HCT116 (cell line): ENCODE data around the gene SYF2.

Experiments used
- CEBPB ChIP-seq: IDR thresholded peaks from 2 replicates; pipeline ENCODE4 v1.6.1; 2012; ENCODE audit warnings: low read depth
- EZH2 ChIP-seq: fragments of 200-600 bp; sonication (generic); IDR thresholded peaks from 2 replicates; pipeline ENCODE4 v1.6.1; 2017; ENCODE audit warnings: antibody characterized with exemption, mixed run types
- POLR2A ChIP-seq: IDR thresholded peaks from 2 replicates; pipeline ENCODE4 v1.7.0; 2011; ENCODE audit warnings: borderline replicate concordance; ENCODE audit not compliant: insufficient read depth, insufficient read length; ENCODE audit errors: extremely low read depth
- POLR2AphosphoS5 ChIP-seq: IDR thresholded peaks from 2 replicates; pipeline ENCODE4 v1.6.1; 2011; ENCODE audit warnings: mild to moderate bottlenecking, low read depth, low read length, moderate library complexity
- SIN3A ChIP-seq: IDR thresholded peaks from 2 replicates; pipeline ENCODE4 v1.6.1; 2012; ENCODE audit warnings: low read depth
- YY1 ChIP-seq: IDR thresholded peaks from 2 replicates; pipeline ENCODE4 v1.6.1; 2011; ENCODE audit warnings: low read length, low read depth, moderate library complexity, mild to moderate bottlenecking; ENCODE audit not compliant: insufficient replicate concordance; ENCODE audit errors: extremely low read depth
- ZFX ChIP-seq: fragments of 450-650 bp; IDR thresholded peaks from 2 replicates; pipeline ENCODE4 v1.6.1; 2017
- TF ChIP-seq, protein P1 (sequence below), 3 experiments: fragments of 200-600 bp in 1 of 3; sonication (generic) in 1 of 3; IDR thresholded peaks in 2 of 3; conservative IDR thresholded peaks in 1 of 3; 2 replicates each; pipeline ENCODE4 v1.5.1; 2012 to 2017; ENCODE audit warnings: low read depth in 2 of 3, low read length in 2 of 3, antibody characterized with exemption in 1 of 3, borderline replicate concordance in 1 of 3, control low read depth in 1 of 3, mild to moderate bottlenecking in 1 of 3, mixed read lengths in 1 of 3, mixed run types in 1 of 3, moderate library complexity in 1 of 3; ENCODE audit not compliant: insufficient read depth in 1 of 3
- TF ChIP-seq, protein P2 (sequence below): IDR thresholded peaks from 2 replicates; pipeline ENCODE4 v1.6.1; 2012
- TF ChIP-seq, protein P3 (sequence below): IDR thresholded peaks from 2 replicates; pipeline ENCODE4 v1.6.1; 2012; ENCODE audit warnings: low read depth

DNA sequence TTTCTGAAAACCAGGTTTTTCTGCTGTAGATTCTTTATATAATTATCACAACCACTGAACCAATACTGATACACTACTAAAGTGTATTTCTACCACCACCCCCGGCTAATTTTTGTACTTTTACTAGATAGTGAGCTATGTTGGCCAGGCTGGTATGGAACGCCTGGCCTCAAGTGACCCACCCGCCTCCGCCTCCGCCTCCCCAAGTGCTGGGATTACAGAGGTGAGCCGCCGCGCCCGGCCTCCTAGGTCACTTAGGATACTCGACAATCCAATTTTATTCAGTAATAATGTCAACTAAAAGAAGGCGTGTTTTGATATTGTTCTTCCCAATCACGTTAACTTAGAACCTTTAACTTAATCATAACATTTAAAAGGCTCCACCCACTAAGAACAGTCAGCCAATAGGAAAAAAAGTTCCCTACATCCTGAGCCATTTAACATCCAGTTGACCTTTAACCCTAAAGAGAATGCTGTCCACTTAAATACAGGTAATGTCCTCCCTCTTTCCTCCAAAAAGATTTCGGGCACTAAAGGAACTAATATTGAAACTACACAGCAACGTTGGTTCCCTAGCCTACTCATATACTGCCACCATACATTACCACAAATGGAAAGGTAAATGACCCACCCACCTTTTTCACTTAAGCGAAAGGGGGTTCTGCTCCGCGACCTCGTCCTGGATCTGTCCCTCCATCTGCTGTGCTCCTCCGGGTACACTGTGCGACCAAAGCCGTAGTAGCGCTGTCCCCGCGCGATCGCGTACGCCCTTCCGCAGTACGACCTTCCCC lies 13.7 kb upstream of the SYF2 start:
- TF ChIP-seq, protein P1, sequence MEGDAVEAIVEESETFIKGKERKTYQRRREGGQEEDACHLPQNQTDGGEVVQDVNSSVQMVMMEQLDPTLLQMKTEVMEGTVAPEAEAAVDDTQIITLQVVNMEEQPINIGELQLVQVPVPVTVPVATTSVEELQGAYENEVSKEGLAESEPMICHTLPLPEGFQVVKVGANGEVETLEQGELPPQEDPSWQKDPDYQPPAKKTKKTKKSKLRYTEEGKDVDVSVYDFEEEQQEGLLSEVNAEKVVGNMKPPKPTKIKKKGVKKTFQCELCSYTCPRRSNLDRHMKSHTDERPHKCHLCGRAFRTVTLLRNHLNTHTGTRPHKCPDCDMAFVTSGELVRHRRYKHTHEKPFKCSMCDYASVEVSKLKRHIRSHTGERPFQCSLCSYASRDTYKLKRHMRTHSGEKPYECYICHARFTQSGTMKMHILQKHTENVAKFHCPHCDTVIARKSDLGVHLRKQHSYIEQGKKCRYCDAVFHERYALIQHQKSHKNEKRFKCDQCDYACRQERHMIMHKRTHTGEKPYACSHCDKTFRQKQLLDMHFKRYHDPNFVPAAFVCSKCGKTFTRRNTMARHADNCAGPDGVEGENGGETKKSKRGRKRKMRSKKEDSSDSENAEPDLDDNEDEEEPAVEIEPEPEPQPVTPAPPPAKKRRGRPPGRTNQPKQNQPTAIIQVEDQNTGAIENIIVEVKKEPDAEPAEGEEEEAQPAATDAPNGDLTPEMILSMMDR (IDR thresholded peaks at IDR 0.05 in 2 of 3, conservative IDR thresholded peaks at IDR 0.05 in 1 of 3; ENCODE audit: borderline replicate concordance in 1 of 3, insufficient read depth in 1 of 3, low read depth in 2 of 3, low read length in 2 of 3), result no peak
- TF ChIP-seq ZFX, result no peak
- TF ChIP-seq POLR2AphosphoS5, result no peak
- TF ChIP-seq, protein P2, sequence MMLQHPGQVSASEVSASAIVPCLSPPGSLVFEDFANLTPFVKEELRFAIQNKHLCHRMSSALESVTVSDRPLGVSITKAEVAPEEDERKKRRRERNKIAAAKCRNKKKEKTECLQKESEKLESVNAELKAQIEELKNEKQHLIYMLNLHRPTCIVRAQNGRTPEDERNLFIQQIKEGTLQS, result no peak
- TF ChIP-seq POLR2A, result no peak
- TF ChIP-seq, protein P3, sequence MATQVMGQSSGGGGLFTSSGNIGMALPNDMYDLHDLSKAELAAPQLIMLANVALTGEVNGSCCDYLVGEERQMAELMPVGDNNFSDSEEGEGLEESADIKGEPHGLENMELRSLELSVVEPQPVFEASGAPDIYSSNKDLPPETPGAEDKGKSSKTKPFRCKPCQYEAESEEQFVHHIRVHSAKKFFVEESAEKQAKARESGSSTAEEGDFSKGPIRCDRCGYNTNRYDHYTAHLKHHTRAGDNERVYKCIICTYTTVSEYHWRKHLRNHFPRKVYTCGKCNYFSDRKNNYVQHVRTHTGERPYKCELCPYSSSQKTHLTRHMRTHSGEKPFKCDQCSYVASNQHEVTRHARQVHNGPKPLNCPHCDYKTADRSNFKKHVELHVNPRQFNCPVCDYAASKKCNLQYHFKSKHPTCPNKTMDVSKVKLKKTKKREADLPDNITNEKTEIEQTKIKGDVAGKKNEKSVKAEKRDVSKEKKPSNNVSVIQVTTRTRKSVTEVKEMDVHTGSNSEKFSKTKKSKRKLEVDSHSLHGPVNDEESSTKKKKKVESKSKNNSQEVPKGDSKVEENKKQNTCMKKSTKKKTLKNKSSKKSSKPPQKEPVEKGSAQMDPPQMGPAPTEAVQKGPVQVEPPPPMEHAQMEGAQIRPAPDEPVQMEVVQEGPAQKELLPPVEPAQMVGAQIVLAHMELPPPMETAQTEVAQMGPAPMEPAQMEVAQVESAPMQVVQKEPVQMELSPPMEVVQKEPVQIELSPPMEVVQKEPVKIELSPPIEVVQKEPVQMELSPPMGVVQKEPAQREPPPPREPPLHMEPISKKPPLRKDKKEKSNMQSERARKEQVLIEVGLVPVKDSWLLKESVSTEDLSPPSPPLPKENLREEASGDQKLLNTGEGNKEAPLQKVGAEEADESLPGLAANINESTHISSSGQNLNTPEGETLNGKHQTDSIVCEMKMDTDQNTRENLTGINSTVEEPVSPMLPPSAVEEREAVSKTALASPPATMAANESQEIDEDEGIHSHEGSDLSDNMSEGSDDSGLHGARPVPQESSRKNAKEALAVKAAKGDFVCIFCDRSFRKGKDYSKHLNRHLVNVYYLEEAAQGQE, result no peak
- no peak for TF ChIP-seq EZH2
- no peak for TF ChIP-seq SIN3A
- TF ChIP-seq CEBPB, result no peak
- no peak for TF ChIP-seq YY1
